ENCODE data around the gene CD22. TPM values are rescaled to one million over a fixed set of nuclear protein-coding genes. Genes with fewer than 3 reads are reported as not detected.
A peak's percentile ranks its signal among the peaks of the same experiment; 100 is the strongest.

CD22 gene
- total and polyA plus RNA-seq, 2 of the 13 experiments (the other 11 are each of a cell fraction or from before 2014, with no cell fraction given) = 0.71 to 1.7 TPM

DNA sequence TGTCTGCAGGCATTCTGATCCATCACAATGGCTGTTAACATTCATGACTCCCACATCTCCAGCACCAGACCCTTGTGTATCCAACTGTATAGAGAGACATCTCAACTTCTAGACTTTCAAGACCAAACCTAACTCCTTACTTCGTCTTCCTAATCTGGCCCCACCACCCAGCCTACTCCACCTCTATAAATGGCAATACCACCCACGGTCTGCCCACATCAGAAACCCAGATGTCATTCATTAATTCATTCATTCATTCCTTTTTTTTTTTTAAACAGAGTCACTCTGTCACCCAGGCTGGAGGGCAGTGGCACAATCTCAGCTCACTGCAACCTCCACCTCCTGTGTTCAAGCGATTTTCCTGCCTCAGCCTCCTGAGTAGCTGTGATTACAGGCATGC is 52.3 kb downstream of the CD22 start:
- DNase-seq (ENCODE audit: low spot score) = no peak
- POLR2A ChIA-PET = no interaction called here
- intact Hi-C loops (cut with micrococcal nuclease; ENCODE audit: unreplicated experiment) (no loop called here), in situ Hi-C loops (cut with HindIII; ENCODE audit: extremely low pct_ligation_motif_present, low pct_unique_long_range_greater_than_20kb) (no loop called here)
- Histone ChIP-seq H3K4me3 (replicated peaks in 1 of 3; ENCODE audit: insufficient read depth in 1 of 3, low read depth in 2 of 3, low read length in 3 of 3) (no peak overlapping the region), H3K27me3 (ENCODE audit: control insufficient read depth in 1 of 2, insufficient read depth in 2 of 2, low read length in 2 of 2) (no peaks in the 10 kb centered on the region), H4K20me1 (ENCODE audit: insufficient read depth, low read length) (no peaks in the 10 kb centered on the region), H3K4me1 (ENCODE audit: insufficient read depth, low read length) (peaks cover 48% of the 10 kb centered on the region), H3K27ac (ENCODE audit: extremely low read length, insufficient read depth, low read length) (peak overlapping the region; percentile 65), H2AFZ (ENCODE audit: low read length) (no peak overlapping the region), H3K79me2 (ENCODE audit: insufficient read depth, low read length) (no peaks in the 10 kb centered on the region), H3K9ac (ENCODE audit: insufficient read depth, low read depth, low read length) (no peak overlapping the region), H3K9me3 (ENCODE audit: low read length) (peaks cover 16% of the 10 kb centered on the region), H3K36me3 (replicated peaks in 1 of 2; ENCODE audit: control insufficient read depth in 1 of 2, insufficient read depth in 2 of 2, low read length in 2 of 2) (no peaks in the 10 kb centered on the region), H3K4me2 (ENCODE audit: low read depth, low read length) (no peak overlapping the region; the same call in 1 of the 2 replicates)
- no peak for FAIRE-seq
- BruUV-seq (replicated peaks) = no TSS peak
- CTCF ChIA-PET (ENCODE audit: low intra/inter-chr PET ratio, low total read pairs) = no interaction called here
- no peak for TF ChIP-seq E2F5 (CRISPR knock-in tag; conservative IDR thresholded peaks at IDR 0.05)
- TF ChIP-seq ZNF24 (IDR thresholded peaks at IDR 0.05) = peak; percentile 77
- no peak for ATAC-seq
- WGBS (ENCODE audit: low lambda C conversion rate) = 54% methylated on average over 3 of the region's 3 CpGs

DNA sequence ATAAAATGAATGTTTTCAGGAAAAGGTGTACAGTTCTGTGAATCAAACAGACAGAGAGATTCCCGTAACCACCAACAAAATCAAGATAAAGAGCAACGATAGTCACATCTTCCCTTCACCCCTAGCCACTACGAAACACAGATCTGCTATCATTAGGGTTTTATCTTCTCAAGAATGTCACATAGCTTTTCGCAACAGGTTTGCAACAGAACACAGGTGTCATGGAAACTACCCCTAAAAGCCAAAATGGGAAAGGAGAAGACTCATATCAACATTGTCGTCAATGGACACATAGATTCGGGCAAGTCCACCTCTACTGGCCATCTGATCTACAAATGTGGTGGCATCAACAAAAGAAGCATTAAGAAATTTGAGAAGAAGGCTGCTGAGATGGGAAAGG is 52.9 kb downstream of the CD22 start:
- no peak overlapping the region for H3K4me3 ChIP-seq (replicated peaks in 1 of 3; ENCODE audit: insufficient read depth in 1 of 3, low read depth in 2 of 3, low read length in 3 of 3)
- no peak for ATAC-seq
- no peak for DNase-seq (ENCODE audit: low spot score)
- WGBS (ENCODE audit: low lambda C conversion rate) = 95% methylated on average over 6 of the region's 6 CpGs
- H4K20me1 ChIP-seq (ENCODE audit: insufficient read depth, low read length) = no peaks in the 10 kb centered on the region
- peaks cover 22% of the 10 kb centered on the region for H3K9me3 ChIP-seq (ENCODE audit: low read length)
- H3K9ac ChIP-seq (ENCODE audit: insufficient read depth, low read depth, low read length) = no peak overlapping the region
- H3K4me1 ChIP-seq (ENCODE audit: insufficient read depth, low read length) = peaks cover 47% of the 10 kb centered on the region
- ChIA-PET POLR2A (no interaction called here), CTCF (ENCODE audit: low intra/inter-chr PET ratio, low total read pairs) (no interaction called here)
- FAIRE-seq = no peak
- H3K4me2 ChIP-seq (ENCODE audit: low read depth, low read length) = no peak overlapping the region
- no peak overlapping the region for H3K27ac ChIP-seq (ENCODE audit: extremely low read length, insufficient read depth, low read length)
- no peaks in the 10 kb centered on the region for H3K36me3 ChIP-seq (replicated peaks in 1 of 2; ENCODE audit: control insufficient read depth in 1 of 2, insufficient read depth in 2 of 2, low read length in 2 of 2)
- BruUV-seq (replicated peaks) = no TSS peak
- no peaks in the 10 kb centered on the region for H3K27me3 ChIP-seq (ENCODE audit: control insufficient read depth in 1 of 2, insufficient read depth in 2 of 2, low read length in 2 of 2)
- in situ Hi-C loops (cut with HindIII; ENCODE audit: extremely low pct_ligation_motif_present, low pct_unique_long_range_greater_than_20kb) (no loop called here), intact Hi-C loops (cut with micrococcal nuclease; ENCODE audit: unreplicated experiment) (no loop called here)
- no peaks in the 10 kb centered on the region for H3K79me2 ChIP-seq (ENCODE audit: insufficient read depth, low read length)
- no peak overlapping the region for H2AFZ ChIP-seq (ENCODE audit: low read length)
- TF ChIP-seq ZNF746 (CRISPR knock-in tag; IDR thresholded peaks at IDR 0.05) = no peak
- TF ChIP-seq HES4 (CRISPR knock-in tag; IDR thresholded peaks at IDR 0.05; ENCODE audit: borderline replicate concordance) = no peak
- no peak for TF ChIP-seq ZNF232 (CRISPR knock-in tag; IDR thresholded peaks at IDR 0.05; ENCODE audit: borderline replicate concordance)
- TF ChIP-seq, protein P1, sequence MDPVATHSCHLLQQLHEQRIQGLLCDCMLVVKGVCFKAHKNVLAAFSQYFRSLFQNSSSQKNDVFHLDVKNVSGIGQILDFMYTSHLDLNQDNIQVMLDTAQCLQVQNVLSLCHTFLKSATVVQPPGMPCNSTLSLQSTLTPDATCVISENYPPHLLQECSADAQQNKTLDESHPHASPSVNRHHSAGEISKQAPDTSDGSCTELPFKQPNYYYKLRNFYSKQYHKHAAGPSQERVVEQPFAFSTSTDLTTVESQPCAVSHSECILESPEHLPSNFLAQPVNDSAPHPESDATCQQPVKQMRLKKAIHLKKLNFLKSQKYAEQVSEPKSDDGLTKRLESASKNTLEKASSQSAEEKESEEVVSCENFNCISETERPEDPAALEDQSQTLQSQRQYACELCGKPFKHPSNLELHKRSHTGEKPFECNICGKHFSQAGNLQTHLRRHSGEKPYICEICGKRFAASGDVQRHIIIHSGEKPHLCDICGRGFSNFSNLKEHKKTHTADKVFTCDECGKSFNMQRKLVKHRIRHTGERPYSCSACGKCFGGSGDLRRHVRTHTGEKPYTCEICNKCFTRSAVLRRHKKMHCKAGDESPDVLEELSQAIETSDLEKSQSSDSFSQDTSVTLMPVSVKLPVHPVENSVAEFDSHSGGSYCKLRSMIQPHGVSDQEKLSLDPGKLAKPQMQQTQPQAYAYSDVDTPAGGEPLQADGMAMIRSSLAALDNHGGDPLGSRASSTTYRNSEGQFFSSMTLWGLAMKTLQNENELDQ (CRISPR knock-in tag; IDR thresholded peaks at IDR 0.05; ENCODE audit: borderline replicate concordance) = no peak
- TF ChIP-seq ATF2 (CRISPR knock-in tag; IDR thresholded peaks at IDR 0.05) = no peak
- TF ChIP-seq IKZF4 (CRISPR knock-in tag; IDR thresholded peaks at IDR 0.05; ENCODE audit: borderline replicate concordance, low read depth, not compliant biosample characterization) = no peak
- TF ChIP-seq, protein P2, sequence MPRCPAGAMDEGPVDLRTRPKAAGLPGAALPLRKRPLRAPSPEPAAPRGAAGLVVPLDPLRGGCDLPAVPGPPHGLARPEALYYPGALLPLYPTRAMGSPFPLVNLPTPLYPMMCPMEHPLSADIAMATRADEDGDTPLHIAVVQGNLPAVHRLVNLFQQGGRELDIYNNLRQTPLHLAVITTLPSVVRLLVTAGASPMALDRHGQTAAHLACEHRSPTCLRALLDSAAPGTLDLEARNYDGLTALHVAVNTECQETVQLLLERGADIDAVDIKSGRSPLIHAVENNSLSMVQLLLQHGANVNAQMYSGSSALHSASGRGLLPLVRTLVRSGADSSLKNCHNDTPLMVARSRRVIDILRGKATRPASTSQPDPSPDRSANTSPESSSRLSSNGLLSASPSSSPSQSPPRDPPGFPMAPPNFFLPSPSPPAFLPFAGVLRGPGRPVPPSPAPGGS (CRISPR knock-in tag; IDR thresholded peaks at IDR 0.05) = no peak
- TF ChIP-seq MXD4 (CRISPR knock-in tag; IDR thresholded peaks at IDR 0.05) = no peak
- no peak for TF ChIP-seq ZNF460 (CRISPR knock-in tag; IDR thresholded peaks at IDR 0.05; ENCODE audit: borderline replicate concordance)
- no peak for TF ChIP-seq THAP8 (CRISPR knock-in tag; IDR thresholded peaks at IDR 0.05; ENCODE audit: borderline replicate concordance)

Measured in HepG2 (cell line).